RPMI7951 (cell line): ENCODE results near the gene TTC9C. TPM values are rescaled to one million over a fixed set of nuclear protein-coding genes. Genes with fewer than 3 reads are reported as not detected.
A peak's percentile ranks its signal among the peaks of the same experiment; 100 is the strongest.
"Not testable (repeated sequence)": the region's sequence is repeated elsewhere in the genome, so short reads cannot be mapped to it uniquely, and the experiment has no call there.

Experiments used
- DNase-seq: peaks from one replicate; pipeline ENCODE4 v3.0.0-alpha.2; 2012; ENCODE audit warnings: low read depth
- total RNA-seq: library from RNA; depleted of rRNA; stranded (reverse); fragments of >200 nt; shearing (Covaris generic); gene quantifications from 2 replicates; pipeline ENCODE4 v1.2.3, GENCODE V29; 2014; rRNA removed

Gene TTC9C, protein sequence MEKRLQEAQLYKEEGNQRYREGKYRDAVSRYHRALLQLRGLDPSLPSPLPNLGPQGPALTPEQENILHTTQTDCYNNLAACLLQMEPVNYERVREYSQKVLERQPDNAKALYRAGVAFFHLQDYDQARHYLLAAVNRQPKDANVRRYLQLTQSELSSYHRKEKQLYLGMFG
- 56.6 and 68.4 TPM in 2 replicates for total RNA-seq

DNA sequence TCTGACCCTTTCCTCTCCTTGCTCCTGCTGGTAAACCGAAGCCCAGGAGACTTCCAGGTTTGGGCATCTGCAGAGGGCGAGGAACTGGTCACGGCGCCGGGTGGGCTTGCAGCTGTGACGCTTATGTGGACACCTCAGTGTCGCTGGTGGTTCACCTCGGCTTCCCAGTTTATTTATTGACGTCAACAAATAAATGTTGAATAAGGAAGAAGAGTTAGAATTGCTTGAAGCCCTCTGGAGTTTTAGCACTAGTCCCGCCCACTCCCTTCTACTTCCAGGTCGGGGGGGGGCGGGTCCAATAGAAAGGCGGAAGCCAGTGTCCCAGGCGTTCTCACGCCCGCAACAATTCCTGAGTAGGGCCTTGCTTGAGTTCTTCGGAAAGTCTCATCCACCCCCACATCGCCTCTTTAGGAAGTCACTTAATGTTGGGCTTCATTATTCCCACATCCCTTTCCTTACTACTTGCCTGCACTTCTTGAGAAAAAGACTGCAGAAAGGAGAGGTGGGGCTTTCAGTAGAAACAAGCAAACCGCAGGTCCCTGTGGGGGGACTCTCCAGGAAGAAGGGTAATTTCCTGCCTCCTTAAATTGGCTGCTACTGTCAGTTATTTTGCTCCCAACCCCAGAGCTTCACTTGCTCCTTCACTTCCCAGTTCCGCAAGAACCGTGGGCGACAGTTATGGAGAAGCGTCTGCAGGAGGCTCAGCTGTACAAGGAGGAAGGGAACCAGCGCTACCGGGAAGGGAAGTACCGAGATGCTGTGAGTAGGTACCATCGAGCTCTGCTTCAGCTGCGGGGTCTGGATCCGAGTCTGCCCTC is at the start of gene TTC9C:
Gene TTC9C (plus strand): TSS at position 316 of the 818 bp plus-strand sequence. CDS start 363 bp downstream, at position 679.
- DNase-seq, result peak; percentile 88

DNA sequence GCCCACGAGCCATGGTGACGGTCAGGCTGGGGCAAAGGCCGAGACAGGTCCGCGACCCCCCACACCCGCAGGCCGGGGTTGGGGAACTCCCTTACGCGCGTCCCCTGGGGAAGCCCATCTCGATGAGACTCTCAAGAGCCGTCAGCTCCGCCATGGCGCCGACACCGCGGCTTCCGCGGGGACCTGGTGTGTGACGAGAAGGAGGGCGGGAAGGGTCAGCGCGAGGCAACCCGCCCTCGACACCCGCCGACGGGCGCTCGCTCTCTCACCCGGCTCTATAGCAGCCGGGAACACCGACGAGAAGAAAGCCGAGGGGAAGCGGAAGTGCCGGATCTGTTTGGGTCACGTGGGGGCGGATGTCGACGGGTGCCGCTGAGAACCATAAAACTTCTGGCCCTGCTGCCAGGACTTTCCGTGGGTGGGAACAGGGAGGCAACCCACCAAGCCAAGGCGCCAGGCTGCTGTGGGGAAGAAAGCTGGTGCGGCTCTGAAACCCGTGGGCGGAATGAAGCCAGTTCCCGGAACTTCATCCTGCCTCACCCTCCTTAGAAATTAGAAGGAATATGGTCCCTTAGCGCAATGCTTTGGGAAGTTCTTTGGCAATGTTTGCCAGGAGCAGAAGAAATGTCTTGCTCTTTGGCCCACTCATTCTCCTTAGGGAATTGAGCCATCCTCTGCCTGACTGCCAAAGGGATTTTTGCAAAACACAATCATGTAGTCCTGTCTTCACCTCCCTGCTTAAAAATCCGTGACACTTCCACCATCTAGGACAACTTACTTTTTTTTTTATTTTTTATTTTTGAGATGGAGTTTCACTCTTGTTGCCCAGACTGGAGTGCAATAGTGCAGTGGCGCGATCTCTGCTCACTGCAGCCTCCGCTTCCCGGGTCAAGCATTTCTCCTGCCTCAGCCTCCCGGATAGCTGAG is 49.3 kb upstream of the TTC9C start, which contains the start of gene UBXN1:
Gene UBXN1 (minus strand): TSS at position 304 of the 927 bp plus-strand sequence. CDS start 150 bp downstream, at position 154.
- DNase-seq, result peak; percentile 89

DNA sequence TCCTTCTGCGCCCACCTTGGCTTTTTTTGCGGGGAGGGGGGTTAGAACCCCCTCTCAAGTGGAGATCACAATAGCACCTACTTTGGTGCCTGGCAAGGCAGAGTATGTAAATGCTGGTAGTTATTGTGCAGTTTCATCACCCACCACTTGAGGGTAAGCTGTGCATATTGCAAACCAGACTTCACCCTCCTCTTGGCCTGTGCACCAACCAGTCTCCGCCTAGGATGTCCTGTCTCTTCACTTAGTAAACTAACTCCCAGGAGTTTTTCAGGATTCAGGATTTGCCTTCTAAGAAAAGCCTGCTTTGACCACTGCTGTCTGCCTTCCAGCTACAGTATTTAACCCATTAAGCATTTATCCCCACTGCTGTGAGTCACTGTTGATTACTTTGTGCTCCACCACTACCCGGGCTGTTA is 47.5 kb upstream of the TTC9C start:
- DNase-seq, result peak; percentile 84

DNA sequence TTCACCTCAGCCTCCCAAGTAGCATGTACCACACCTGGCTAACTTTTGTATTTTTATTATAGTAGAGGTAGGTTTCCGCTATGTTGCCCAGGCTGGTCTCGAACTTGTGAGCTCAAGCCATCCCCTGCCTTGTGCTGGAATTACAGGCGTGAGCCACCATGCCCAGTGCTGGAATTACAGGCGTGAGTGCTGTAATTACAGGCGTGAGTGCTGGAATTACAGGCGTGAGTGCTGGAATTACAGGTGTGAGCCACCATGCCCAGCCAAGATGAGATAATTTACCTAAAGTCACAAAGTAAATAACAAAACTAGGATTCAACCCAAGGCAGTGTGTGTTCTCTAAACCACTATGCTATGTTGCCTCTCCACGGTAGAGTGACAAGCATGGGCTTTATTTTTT is 45.8 kb upstream of the TTC9C start:
- DNase-seq, result no peak

DNA sequence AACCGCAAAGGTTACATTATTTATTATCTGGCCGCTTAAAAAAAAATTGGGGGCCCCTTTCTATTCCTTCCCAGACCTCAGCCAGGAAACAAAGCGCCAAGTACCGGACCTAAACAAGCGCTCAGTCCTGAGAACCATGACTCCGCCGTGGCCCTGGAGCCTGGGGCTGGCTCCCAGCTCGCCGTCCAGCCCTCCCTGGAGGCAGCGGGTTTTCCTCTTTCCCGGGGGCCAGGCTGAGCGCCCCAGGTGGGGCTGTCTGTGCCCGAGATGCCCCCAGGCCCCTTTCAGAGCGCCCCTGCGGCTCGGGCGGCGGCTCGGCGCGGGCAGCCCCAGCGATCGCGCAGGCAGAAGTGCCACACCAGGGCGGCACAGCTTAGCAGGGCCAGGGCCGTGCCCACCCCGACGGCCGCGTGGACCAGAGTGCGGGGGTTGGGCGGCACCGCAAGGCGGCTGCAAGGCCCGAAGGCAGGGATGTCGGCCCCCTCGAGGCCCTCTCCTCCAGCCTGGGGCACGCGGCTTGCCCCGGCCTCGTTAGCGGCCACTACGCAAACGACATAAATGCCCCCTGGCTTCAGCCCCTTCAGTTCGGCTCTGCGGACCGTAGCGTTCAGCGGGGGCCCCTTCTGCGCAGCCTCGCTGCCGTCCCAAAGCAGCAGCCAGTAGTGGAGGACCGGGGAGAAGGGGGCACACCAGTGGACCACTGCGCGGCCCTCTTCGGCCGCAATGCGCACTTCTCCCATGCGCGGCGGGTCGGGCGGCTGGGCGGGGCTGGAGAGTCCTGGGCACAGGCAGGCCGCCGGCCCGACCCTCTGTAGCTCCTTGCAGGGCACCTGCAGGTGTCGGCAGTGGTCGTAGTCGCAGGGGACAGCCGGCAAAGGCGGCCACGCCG is 40.5 kb upstream of the TTC9C start:
- no peak for DNase-seq

DNA sequence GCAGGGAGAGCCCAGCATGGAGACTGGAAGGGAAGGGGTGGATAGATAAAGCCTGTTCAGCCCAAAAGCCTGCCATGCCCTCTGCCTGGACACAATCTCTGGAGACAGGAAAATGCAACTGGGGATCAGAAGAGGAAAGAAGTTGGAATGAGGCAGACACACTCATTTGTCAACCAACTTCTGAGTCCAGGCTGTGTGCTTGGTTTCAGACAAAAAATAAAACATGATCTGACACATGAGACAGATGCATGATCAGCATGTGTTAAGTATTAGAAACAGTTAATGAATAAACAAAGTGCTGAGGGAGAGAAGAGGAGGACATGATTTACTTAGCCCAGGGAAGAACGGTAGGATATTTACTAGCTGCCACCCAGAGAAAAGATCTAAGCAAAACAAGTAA is 39.8 kb upstream of the TTC9C start:
- no peak for DNase-seq

DNA sequence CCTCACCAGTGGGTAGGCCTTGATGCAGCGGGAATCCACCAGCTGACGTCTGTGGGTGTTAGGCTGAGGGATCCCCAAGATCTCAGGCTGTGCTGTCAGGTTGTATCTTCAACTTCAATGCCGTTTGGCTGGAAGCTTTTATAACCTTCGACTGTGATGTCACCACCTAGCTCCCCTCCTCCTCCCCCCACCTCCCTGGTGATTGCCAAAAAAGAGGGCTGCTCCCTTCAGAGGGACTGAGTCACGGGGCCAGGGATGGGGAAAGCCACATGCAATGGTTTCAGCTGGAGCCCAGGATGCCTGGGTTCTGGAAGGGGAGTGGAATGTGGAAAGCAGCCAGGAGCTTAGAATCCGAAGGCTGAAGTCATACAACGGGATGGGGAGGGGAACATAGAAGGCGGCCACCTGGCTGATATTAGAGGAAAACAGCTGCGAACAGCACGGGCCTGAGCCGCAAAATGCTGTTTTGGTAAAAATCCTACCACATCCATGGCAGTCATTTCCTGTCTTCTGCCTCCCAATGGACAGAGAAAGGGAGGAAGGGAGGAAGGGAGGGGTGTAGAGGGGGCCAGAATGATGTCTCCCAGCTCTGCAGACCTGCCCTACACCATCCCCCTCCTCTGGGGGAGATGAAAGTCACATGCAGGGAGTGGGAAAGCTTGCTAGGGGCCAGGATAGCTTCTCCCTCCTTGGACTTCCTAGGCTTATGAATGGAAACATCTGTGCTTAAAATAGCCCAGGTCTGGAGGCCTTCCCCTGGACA is 38.7 kb upstream of the TTC9C start, which contains the start of gene LRRN4CL:
Gene LRRN4CL (minus strand): TSS at position 110 of the 763 bp plus-strand sequence. CDS start 1,022 bp downstream, outside the sequence.
- peak; percentile 90 for DNase-seq

DNA sequence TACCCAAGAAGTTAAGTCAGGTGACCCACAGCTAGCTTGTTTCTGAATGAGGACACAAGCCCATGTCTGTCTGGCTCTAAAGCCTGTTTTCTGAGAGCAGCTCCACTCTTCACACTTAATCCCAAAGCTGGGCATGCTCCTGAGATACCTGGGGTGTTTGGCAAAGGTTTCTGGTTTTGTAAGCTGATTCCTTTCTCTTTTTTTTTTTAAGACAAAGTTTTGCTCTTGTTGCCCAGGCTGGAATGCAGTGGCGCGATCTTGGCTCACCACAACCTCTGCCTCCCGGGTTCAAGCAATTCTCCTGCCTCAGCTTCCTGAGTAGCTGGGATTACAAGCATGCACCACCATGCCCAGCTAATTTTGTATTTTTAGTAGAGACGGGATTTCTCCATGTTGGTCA is 34.7 kb upstream of the TTC9C start:
- not testable (repeated sequence) for DNase-seq

DNA sequence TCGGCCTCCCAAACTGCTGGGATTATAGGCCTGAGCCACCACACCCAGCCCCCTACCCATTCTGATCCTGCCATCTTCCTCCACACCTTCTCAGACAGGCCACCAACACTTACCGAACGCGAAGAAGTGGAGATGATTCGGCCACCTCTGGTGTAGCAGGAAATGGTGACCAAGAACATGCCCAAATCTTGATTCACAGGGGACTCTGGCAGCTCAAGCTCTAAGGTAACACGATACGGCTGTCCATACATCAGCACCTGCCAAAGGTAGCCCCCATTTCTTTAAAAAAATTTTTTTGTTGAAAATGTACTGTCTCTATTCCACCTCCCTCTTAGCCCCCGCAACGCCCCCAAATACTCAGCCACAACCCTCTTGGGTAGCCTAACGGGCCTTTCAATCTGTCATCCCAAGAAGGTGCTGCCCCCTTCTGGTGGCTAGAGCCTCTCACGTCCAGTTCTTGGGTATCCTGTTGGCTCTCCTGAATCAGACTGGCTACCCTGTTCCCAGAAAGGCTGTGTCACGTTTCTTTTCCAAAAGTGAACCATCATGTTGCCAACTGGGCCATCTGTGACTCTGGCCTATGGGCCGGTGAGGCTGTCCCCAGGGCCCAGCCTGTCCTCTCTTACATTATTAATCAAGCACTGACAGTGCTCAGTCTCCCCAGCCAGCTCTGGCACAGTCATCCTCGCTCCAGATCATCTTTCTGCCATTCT is 33.7 kb upstream of the TTC9C start:
- peak; percentile 71 for DNase-seq

DNA sequence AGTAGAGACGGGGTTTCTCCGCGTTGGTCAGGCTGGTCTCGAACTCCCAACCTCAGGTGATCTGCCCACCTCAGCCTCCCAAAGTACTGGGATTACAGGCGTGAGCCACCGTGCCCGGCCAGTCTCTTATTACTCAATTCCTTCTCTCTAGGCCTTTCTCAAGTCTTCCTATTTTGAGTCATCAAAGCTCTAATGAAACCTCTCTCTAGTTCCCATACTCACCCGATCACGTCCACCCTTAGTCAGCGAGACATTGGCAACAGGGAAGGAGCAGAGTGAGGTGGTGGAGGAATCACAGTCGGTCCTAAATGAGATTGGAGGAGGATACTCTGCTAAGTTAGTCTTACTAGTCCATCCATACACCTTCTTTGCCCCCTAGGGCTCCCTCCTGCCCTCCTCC is 26.0 kb upstream of the TTC9C start:
- DNase-seq, result no peak

DNA sequence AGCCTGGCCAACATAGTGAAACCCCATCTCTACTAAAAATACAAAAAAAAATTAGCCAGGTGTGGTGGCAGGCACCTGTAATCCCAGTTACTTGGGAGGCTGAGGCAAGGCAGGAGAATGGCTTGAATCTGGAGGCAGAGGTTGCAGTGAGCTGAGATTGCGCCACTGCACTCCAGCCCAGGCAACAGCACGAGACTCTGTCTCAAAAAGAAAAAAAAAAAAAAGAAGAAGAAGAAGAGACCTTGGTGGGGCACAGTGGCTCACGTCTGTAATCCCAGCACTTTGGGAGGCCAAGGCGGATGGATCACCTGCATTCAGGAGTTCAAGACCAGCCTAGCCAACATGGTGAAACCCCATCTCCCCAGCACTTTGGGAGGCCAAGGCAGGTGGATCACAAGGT is 24.4 kb upstream of the TTC9C start:
- DNase-seq, result not testable (repeated sequence)

DNA sequence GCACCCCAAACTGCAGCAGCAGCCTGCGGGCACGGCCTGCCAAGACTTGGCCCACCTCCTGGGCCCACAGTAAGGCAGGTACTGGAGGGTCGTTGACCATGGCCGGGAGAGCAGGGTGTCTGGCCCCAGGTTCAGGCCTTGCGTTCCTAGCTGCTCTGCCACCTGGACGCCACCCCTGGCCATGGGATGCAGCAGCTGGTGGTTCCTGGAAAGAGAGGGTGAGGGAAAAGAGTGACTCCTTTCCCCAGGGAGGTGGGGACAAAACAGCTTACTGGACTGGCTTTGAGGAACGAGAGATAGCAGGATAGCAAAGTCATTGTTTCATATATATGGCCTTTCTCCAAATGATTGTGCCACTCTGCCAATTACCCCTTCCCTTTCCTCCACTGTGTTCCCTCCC is 22.9 kb upstream of the TTC9C start:
- DNase-seq, result no peak

DNA sequence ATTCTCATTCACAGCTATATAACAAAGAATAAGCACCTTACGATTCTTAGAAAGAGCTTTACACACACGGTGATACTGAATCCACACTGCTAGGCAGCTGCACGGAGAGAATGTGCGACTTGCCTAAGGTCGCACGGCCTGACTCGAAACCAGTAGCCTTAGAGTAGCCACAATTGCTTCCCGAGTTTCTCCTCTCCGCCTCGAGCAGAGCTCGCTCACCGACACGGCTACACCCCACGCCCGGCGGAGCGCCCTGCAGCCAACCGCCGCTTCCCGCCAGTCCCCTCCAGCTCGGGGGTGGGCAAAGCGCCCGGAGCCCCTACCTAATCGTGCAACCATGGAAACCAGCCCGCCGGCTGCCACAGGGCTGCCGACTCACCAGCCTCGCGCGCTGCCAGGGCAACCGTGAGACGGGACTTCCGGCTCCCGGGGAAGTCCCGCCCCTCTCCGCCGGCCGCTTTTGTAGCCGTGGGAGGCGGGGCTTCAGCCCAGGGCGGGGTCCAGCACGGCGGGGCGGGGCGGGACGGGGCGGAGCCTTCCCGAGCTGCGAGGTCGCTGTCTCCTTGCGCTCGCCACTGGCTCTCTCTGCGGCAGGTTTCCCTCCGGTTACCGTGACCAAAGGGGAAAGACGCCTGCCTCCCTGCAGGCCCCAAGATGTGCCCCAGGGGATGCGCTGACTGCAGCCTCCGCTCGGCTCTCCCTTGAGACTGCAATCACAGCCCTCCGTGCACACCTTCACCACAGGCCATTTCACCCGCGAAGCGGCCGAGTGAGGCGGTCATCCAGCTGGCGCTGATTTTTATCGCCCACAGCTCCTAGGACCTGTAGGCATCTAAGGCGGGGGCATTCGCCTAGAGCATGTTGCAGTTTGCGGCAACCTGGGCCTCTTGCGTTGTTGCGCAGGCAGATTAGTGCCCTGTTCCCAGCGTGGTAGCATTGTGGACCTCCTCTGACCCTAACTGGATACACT is 22.1 kb upstream of the TTC9C start:
- peak; percentile 95 for DNase-seq

DNA sequence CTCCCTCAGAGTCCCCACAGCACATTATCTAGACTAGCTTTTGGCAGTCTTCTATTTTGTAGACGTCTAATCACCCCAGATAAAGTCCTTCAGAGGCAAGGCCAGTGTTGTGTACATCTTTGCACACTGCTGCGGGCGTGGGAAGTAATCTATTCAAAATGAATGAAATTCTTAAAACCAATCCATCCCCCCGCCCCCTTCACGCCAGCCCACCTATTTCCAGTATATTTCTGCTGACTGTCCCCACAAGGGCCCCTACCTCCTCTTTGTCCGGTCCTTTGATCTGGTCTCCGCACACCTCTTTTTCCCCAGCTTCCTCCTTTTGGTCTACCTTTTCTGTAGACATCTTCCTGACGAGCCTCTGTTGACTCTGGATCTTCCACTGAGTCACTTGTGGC is 21.4 kb upstream of the TTC9C start:
- no peak for DNase-seq

DNA sequence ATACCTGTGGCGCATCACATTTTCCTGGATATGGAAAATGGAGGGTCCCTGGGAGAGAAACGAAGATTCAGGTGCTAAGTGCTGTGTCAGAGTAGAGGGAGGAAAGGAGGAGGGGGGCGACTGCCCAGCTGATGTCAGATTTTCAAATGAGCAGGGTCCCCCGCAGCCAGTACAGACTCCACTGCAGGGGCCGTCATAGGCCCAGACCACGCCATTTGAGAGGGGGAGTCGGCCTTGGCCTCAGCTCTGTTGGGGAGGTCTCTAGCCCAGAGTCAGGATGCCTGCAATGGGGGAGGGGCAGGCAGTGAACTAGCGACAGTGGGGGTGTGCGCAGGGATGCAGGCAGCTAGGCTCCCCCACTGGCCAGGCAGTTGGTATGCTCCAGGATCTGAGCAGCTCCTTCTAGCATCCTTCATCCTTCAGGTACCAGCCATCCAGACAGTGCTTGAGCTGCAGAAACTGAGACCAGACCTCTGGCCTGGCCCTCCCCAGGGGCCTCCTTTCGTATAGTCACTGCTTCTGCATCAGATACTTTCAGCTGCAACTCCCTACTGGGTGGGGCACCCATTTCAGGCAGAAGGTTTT is 20.9 kb upstream of the TTC9C start, which contains the start of the genes BSCL2 and GNG3:
Gene BSCL2 (minus strand): TSS at position 148 of the 585 bp plus-strand sequence. CDS start 229 bp downstream, outside the sequence.
Gene GNG3 (plus strand): TSS at position 400 of the 585 bp plus-strand sequence. CDS start 620 bp downstream, outside the sequence.
- DNase-seq, result no peak

DNA sequence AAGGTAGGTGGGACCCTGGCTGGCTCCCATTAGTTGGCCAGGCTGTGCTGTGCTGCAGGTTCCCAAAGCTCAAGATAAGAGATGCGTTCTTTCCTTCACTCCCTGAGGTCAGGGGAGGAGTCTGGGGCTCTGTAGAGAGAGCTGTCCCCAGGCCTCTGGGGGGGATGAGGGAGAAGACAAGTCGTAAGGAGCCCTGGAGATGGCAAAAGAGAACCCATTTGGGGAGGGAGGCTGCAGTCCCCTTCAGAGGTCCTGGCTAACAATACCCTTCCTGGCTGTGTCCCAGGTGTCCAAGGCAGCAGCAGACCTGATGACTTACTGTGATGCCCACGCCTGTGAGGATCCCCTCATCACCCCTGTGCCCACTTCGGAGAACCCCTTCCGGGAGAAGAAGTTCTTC is 19.9 kb upstream of the TTC9C start:
- no peak for DNase-seq

DNA sequence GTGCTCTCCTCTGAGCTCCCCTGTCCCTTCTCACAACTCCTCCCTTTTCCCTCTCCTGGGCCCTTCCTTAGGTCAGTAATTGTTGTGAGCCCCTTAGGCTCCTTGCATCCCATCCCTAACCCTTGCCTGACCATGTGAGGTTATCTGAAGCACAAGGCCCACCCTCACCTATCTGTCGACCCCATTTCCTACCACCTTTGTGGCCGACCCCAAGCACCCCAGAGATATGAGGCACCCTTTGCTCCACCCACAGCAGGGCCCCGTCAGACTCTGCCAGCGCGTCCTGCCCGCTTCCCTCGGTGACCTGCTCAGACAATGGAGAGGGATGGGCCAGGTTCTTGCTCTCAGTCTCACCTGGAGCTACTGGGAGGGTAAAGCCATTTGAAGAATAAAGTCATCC is 19.5 kb upstream of the TTC9C start:
- DNase-seq, result no peak
